Measurements from ENCODE around the gene VASP.

DNA sequence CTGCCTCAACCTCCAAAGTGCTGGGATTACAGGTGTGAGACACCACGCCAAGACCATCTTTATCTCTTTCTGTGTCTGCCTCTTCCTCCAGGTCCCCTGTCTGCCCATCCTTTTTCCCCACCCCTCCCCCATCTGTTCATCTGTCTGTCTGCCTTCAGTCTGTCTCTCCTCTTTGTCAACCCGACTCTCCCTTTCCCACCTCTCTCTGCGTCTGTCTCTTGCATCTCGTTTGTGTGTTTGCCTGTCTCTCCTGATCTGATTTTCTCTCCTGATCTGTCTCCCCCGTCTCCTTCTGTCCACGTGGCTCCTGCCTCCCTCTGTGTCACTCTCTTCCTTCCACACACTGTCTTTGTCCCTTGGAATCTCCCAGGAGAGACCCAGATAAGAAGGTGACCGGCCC is 10.0 kb downstream of the VASP start:
- TF ChIP-seq POLR2AphosphoS5 (IDR thresholded peaks at IDR 0.05; ENCODE audit: low read depth, low read length) (no peak), TAF1 (IDR thresholded peaks at IDR 0.05; ENCODE audit: borderline replicate concordance, insufficient read depth, low read length) (no peak), SIN3A (IDR thresholded peaks at IDR 0.05; ENCODE audit: borderline replicate concordance, insufficient read depth, low read length) (no peak)
- TF ChIP-seq, protein P1, sequence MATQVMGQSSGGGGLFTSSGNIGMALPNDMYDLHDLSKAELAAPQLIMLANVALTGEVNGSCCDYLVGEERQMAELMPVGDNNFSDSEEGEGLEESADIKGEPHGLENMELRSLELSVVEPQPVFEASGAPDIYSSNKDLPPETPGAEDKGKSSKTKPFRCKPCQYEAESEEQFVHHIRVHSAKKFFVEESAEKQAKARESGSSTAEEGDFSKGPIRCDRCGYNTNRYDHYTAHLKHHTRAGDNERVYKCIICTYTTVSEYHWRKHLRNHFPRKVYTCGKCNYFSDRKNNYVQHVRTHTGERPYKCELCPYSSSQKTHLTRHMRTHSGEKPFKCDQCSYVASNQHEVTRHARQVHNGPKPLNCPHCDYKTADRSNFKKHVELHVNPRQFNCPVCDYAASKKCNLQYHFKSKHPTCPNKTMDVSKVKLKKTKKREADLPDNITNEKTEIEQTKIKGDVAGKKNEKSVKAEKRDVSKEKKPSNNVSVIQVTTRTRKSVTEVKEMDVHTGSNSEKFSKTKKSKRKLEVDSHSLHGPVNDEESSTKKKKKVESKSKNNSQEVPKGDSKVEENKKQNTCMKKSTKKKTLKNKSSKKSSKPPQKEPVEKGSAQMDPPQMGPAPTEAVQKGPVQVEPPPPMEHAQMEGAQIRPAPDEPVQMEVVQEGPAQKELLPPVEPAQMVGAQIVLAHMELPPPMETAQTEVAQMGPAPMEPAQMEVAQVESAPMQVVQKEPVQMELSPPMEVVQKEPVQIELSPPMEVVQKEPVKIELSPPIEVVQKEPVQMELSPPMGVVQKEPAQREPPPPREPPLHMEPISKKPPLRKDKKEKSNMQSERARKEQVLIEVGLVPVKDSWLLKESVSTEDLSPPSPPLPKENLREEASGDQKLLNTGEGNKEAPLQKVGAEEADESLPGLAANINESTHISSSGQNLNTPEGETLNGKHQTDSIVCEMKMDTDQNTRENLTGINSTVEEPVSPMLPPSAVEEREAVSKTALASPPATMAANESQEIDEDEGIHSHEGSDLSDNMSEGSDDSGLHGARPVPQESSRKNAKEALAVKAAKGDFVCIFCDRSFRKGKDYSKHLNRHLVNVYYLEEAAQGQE (IDR thresholded peaks at IDR 0.05; ENCODE audit: insufficient read depth in 1 of 2, low read depth in 2 of 2, low read length in 2 of 2) = no peak
